Embryonic facial prominence (tissue), 1 donor: Measurements from ENCODE around the gene PHF3.

Source experiments
- DNase-seq: peaks from one replicate; pipeline ENCODE4 v3.0.0-alpha.2; 2016; ENCODE audit errors: extremely low spot score

PHF3 gene

GRCh38 chr6:63764318-63764916 is 128.8 kb downstream of the PHF3 start:
- DNase-seq = peak; percentile 7
